22Rv1 (cell line): ENCODE measurements around the gene SERGEF.

Experiments used
- H3K27ac ChIP-seq: fragments of 450-650 bp; 2 replicates; pipeline ENCODE4 v1.5.1; 2017
- CTCF ChIP-seq: fragments of 450-650 bp; IDR thresholded peaks from 2 replicates; pipeline ENCODE4 v1.5.1; 2017; ENCODE audit warnings: mild to moderate bottlenecking
- ZFX ChIP-seq: fragments of 450-650 bp; IDR thresholded peaks from 2 replicates; pipeline ENCODE4 v1.6.1; 2017; ENCODE audit warnings: antibody characterized with exemption, borderline replicate concordance

SERGEF gene

GRCh38 chr11:17951685-17952388, 61.0 kb downstream of the SERGEF start:
- H3K27ac ChIP-seq, result no peak overlapping the region
- TF ChIP-seq ZFX (no peak), CTCF (no peak)

- no peak overlapping the region for H3K27ac ChIP-seq
- no peak for TF ChIP-seq CTCF
- TF ChIP-seq ZFX, result no peak
These were observed 62.2 kb downstream of the SERGEF start for GRCh38 chr11:17950644-17951043.

GRCh38 chr11:17948296-17948695, 64.6 kb downstream of the SERGEF start:
- TF ChIP-seq CTCF (no peak), ZFX (no peak)
- H3K27ac ChIP-seq, result no peak overlapping the region

- H3K27ac ChIP-seq, result no peak overlapping the region
- TF ChIP-seq CTCF, result no peak
- TF ChIP-seq ZFX, result no peak
These were observed 73.3 kb downstream of the SERGEF start for GRCh38 chr11:17939542-17939941.

- H3K27ac ChIP-seq, result no peak overlapping the region
- TF ChIP-seq CTCF (no peak), ZFX (no peak)
These were observed 76.1 kb downstream of the SERGEF start for GRCh38 chr11:17936790-17937189.

GRCh38 chr11:17934194-17934593, 78.7 kb downstream of the SERGEF start:
- TF ChIP-seq ZFX, result no peak
- TF ChIP-seq CTCF, result no peak
- no peak overlapping the region for H3K27ac ChIP-seq

- TF ChIP-seq ZFX (no peak), CTCF (no peak)
- H3K27ac ChIP-seq, result no peak overlapping the region
These were observed 79.1 kb downstream of the SERGEF start for GRCh38 chr11:17933708-17934107.
